Epithelial cell of esophagus (primary cell): ENCODE data around the gene WARS2.

ENCODE experiments used
- DNase-seq: peaks from one replicate; pipeline ENCODE4 v3.0.0; 2010; ENCODE audit warnings: low read depth
- H3K4me3 ChIP-seq: 2 replicates; pipeline ENCODE4 v1.5.1; 2011; ENCODE audit warnings: mild to moderate bottlenecking, low read length, control low read depth
- TF ChIP-seq, protein P1 (sequence below): IDR thresholded peaks from 2 replicates; pipeline ENCODE4 v1.5.1; 2011; ENCODE audit warnings: low read depth, mild to moderate bottlenecking, low read length, control low read depth, inconsistent platforms; ENCODE audit not compliant: insufficient read depth; ENCODE audit errors: missing control alignments

The WARS2 gene

DNA sequence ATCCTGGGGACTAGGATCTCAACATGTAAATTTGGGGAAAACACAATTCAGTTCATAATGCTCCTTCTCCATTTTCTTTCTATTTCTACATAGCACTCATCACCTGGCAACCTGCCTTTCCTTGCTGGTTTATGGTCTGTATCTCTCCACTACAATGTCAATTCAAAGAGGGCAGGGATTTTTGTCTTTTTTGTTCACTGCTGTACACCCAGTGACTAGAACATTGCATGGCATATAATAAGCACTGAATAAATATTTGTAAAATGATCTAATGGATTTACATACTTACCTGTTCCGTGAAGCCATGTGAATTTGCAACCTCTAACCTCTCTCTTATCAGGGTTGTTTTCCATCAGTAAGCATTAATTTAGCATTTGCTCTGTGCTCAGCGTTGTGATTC lies 124.9 kb downstream of the WARS2 start:
- no peak for DNase-seq
- TF ChIP-seq, protein P1, sequence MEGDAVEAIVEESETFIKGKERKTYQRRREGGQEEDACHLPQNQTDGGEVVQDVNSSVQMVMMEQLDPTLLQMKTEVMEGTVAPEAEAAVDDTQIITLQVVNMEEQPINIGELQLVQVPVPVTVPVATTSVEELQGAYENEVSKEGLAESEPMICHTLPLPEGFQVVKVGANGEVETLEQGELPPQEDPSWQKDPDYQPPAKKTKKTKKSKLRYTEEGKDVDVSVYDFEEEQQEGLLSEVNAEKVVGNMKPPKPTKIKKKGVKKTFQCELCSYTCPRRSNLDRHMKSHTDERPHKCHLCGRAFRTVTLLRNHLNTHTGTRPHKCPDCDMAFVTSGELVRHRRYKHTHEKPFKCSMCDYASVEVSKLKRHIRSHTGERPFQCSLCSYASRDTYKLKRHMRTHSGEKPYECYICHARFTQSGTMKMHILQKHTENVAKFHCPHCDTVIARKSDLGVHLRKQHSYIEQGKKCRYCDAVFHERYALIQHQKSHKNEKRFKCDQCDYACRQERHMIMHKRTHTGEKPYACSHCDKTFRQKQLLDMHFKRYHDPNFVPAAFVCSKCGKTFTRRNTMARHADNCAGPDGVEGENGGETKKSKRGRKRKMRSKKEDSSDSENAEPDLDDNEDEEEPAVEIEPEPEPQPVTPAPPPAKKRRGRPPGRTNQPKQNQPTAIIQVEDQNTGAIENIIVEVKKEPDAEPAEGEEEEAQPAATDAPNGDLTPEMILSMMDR: no peak

GRCh38 chr1:119012383-119012782 lies 128.1 kb downstream of the WARS2 start:
- no peak overlapping the region for H3K4me3 ChIP-seq
- no peak for DNase-seq
- TF ChIP-seq, protein P1: no peak

More for the DNA sequence above, 124.9 kb downstream of the WARS2 start:
- no peak overlapping the region for H3K4me3 ChIP-seq

GRCh38 chr1:119011706-119012105 lies 128.7 kb downstream of the WARS2 start:
- TF ChIP-seq, protein P1: no peak
- DNase-seq: no peak
- no peak overlapping the region for H3K4me3 ChIP-seq

DNA sequence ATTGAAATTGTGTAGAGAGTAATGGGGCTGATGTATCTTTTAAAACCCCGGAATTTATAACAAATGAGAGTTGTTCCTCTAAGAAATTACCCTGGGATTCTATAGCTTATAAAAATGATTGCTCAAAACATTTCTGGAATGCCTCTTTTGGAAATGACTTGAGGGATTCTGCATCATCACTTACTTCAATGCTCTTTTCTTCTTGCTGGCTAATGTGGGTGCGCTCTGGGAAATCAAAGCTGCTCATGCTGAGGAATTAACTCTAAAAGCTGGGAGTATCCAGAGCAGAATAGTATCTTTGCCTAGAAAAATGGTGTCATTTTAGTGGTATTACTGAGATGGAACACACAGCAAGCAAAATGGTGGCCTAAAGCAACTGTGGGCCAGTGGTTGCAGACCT lies 129.3 kb downstream of the WARS2 start:
- DNase-seq: no peak
- TF ChIP-seq, protein P1: no peak
- H3K4me3 ChIP-seq: no peak overlapping the region

DNA sequence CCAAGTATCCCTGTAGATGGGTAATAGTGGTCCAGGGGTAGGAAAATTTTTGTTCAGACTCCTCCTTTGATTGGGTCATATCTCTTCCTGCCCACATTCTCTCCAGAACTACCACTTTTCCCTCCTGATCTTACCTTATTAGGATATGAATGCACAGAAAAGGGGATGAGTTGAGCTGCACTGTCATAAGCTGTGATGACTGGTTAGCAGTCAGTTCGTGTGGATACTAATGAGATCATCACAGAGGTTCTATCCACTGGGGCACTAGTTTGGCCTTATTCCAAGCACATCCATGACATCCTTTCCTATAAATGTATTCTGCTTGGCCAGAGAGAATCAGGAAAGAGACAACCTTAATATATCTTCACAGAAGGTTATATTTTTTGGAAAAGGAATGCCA lies 130.3 kb downstream of the WARS2 start:
- DNase-seq: no peak
- H3K4me3 ChIP-seq: no peak overlapping the region
- TF ChIP-seq, protein P1: no peak

DNA sequence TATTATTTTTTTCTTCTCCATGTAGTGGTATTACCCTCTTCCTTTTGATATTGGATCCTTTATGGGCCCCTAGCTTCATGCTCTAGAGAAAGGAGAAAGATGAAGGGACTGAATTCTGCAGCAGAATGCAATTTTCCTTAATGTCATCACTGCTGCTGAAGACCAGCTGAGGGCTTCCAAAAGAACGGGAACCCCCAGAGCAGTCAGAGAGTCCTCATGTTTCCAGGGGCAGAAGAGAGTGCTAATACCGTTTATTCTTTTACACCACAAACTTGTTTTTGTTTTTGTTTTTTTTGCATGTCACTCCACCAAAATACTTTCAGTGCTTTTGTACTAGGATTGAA lies 131.2 kb downstream of the WARS2 start:
- TF ChIP-seq, protein P1: no peak
- DNase-seq: no peak
- H3K4me3 ChIP-seq: no peak overlapping the region

- peak; percentile 68 for DNase-seq
- TF ChIP-seq, protein P1: peak; percentile 63
- peak overlapping the region; percentile 26 for H3K4me3 ChIP-seq
Observed at GRCh38 chr1:119008483-119009311, 131.8 kb downstream of the WARS2 start.
